Ureter (tissue), 1 donor: Measurements from ENCODE around the gene LAGE3. TPM values are rescaled to one million over a fixed set of nuclear protein-coding genes. Genes with fewer than 3 reads are reported as not detected.
"Not testable (repeated sequence)": the region's sequence is repeated elsewhere in the genome, so short reads cannot be mapped to it uniquely, and the experiment has no call there.

Source experiments
- DNase-seq: peaks from one replicate; pipeline ENCODE4 v3.0.0-alpha.2; 2020; ENCODE audit warnings: low spot score
- total RNA-seq: library from RNA; stranded (reverse); gene quantifications from one replicate; pipeline ENCODE4 v1.2.4, GENCODE V29; 2023
- donor health status: DM: yes; HTN: yes; CAD: no.

LAGE3 gene
- total RNA-seq, 1 donor from 2014 or later = 17.5 TPM

- no peak for DNase-seq
Observed at GRCh38 chrX:154502098-154502497, 23.0 kb upstream of the LAGE3 start.

DNA sequence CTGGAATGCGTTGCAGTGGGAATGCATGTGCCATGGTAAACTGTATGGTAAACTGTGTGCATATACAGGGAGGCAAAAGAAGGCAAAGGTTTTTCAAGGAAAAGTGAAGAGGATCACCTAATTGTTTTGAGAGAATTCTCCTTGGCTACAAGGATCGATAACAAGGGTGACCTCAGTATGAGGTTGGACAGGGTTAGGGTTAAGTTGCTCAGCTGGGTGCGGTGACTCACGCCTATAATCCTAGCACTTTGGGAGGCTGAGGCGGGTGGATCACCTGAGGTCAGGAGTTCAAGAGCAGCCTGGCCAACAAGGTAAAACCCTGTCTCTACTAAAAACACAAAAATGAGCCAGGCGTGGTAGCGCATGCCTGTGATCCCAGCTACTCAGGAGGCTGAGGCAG lies 22.3 kb upstream of the LAGE3 start:
- DNase-seq = not testable (repeated sequence)

DNA sequence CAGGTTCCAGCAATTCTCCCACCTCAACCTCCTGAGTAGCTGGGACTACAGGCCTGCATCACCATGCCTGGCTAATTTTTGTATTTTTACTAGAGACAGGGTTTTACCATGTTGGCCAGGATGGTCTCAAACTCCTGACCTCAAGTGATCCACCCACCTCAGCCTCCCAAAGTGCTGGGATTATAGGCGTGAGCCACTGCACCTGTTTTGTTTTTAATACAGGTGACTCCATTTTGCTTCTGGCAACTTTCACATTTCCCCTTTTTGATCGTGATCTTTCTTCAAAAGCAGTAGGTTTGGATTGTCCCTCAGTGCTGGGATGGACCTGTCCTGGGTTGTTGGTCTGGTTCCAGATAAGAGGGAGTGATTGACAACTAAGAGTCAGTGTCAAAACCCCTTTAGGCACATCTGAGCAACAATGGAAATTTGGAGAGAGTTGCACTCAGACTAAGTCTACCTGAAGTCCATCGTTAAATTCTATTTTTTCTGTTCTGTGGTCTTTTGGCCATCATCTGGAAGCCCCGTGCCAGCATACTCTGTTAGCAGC lies 17.6 kb upstream of the LAGE3 start:
- not testable (repeated sequence) for DNase-seq

GRCh38 chrX:154495472-154495922 lies 16.4 kb upstream of the LAGE3 start:
- DNase-seq = no peak

- no peak for DNase-seq
Observed at GRCh38 chrX:154494715-154495114, 15.6 kb upstream of the LAGE3 start.

GRCh38 chrX:154490414-154491083 lies 11.5 kb upstream of the LAGE3 start, which contains the start of gene SLC10A3:
SLC10A3 (minus strand) TSS chrX:154490629; CDS start chrX:154488940, 1,689 bp downstream.
- peak; percentile 93 for DNase-seq

DNA sequence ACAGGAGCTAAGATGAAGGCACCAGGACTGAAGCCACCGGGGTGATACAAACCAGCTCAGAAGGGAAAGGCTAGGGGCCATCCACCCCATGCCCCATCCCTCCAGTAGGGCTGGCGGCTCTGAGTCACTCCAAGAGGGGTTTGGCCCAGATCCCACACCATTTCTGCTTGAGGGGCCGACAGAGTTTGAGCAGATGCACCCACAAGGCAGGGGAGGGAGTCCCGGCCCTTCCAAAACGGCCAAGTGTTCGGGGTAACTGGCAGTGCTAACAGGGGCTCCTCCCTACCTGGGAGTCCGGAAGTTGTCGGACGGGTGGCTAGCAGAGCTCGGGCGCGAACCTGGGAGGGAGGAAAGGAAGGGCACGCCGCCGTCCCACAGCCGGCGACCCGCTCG lies 10.9 kb upstream of the LAGE3 start:
- DNase-seq = no peak

GRCh38 chrX:154489182-154489581 lies 10.1 kb upstream of the LAGE3 start:
- DNase-seq = no peak

DNA sequence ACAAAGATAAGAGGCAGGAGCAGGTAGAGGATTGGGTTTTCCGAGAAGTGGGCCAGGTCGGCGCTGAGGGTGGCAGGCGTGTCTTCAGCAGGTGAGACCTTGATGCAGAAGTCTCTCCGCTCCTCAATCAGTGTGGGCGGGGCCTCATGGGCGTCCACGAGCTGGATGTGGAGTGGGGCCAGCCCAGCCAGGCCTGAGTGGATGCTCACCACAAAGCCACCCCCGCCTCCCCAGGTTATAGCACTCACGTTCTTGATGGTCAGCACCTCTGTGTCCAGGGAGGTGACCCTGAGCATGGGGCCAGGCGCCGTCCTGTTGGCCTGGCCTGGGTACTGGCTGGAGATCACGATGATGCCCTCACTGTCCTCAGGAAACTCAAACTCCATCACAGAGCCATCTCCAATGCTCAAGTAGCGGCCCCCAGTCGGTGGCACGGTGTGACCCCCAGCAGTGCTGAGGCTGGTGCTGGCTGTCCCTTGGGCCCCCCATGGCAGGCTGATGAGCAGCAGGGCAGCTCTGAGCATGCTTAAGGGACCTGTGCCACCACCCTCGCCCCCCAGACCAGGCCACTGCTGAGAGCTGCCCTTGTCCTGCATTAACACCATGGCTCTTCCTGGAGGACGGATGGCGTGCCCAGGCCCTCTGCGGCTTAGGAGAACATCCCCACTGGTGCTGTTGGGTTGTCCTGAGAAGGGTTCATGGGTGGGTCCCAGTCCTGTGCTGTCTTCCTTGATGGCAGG lies 9.4 kb upstream of the LAGE3 start:
- no peak for DNase-seq

DNA sequence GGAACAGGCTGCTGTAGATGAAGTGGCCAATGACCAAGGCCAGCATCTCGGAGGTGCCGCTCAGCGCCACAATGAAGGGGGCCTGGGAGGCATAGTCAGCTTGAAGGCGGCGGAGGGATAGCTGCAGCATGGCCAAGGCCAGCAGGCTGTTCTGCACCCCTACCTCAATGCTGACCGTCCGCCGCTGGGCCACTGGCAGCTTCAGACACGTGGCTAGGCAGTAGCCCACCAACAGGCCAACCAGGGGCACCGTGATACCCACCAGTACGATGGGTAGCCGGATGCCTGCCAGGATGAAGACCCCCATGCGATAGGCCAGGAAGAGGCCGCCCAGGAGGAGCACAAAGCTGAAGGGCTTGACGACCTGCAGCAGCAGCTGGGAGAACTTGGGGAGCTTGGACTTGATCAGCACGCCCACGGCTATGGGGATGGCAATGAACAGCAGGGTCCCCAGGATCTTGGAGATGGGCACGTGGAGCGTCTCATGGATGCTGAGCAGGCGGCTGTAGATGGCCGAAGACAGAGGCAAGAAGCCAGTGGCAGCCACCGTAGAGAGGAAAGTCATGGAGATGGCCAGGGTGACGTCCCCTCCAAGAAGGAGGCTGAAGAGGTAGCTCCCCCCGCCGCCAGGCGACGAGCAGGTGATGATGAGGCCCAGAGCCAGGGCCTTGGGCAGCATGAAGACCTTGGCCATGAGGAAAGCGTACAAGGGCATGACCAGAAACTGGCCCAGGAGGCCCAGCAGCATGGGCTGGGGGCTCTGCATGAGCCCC lies 8.6 kb upstream of the LAGE3 start:
- no peak for DNase-seq

DNA sequence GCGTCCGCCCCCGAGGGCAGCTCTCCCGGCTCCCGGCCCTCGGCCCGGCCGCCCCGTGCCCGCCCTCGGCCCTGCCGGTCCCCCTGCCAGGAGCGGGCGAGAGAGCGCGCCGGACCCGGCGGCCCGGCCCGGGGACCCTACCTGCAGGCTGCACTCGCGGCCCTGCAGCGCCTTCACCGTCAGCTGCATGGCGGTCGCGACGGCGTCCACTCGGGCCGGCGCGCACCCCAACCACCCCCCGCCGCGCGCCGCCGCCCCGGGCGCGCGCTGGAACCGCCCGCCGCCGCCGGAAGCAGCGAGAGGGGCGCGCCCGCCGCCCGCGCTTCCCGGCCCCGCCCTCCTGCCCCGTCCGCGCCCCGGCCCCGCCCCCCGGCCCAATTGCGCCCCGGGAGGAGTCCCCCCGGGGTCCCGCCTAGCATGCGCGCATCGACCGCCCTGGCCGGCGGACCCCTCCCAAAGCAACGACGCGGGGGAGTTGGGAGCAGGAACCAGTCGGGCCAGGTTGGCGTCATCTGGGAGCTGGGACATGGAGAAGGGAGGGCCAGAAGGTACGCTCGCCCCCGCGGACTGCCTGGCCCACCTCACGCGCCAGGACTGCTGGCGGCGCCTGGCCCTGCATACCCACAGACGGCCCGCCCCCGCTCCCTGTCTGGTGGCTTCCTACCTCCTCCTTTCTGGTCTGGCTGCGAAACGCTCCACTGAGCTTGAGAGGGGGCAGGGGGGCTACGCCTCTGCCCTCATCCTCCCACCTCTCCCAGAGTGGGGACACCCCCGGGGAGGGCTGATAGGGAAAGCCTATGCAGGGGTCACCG lies 7.5 kb upstream of the LAGE3 start, which contains the start of gene UBL4A:
TSS of gene UBL4A (minus strand) at position 220 of the 812 bp plus-strand sequence. CDS start at position 189, 31 bp downstream.
- peak; percentile 70 for DNase-seq

DNA sequence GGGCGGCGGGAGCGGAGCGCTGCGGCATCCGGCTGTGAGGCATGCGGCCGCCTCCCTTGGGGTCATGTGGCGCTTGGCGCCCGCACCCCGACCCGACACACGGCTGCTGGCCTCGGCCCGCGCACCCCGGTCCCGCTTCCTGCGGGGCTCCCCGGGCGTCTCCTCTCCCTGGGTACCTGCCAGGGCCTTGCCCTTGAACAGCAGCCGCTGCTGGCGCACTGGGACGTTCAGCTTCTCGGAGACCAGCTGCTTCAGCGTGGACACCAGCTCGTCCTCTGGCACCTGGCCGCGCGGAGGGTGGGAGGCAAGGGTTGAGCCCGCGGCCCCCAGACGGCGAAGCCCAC lies 6.9 kb upstream of the LAGE3 start:
- DNase-seq = no peak

DNA sequence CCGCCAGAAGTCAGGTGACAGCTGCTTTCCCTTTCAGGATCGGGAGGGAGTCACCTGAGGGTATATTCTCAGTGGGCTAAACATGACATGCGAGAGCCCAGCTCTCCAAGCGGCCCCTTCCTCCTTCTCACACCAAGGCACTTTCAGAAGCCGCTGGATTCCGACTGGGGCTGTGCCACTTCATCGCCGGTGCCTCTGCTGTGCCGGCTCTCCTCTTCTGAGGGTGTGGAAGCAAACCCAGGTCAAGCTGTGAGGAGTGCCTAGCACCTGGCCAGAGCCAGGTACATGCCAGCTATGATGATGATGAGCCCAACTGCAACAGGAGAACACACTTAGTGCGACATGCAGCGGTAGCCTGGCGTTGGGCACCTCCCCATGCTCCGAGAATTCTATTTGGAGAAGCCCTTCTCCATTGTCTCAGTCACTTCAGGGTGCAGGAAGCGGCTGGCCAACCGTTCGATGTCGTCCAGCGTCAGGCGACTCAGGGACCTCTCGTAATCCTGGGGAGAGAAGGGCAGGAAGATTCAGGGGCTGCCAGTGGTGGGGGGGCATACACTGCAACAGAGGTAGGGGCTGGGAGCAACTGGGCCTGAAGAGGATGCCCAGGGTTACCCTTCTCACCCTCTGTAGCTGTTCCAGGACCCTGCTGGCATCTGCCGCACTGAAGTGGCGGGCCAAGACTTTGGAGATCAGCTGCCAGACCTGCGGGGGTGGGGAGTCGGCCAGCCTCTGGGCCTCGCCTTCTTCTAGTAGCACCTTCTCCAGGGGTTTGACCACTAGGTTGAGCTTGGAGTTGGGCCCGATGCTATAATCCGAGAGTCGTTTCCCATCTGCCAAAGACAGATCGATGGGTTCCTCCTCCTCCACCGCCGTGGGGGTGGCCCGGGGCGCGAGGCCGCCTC lies 6.3 kb upstream of the LAGE3 start:
- DNase-seq = no peak

- DNase-seq = no peak
Observed at GRCh38 chrX:154484255-154485149, 5.4 kb upstream of the LAGE3 start.

GRCh38 chrX:154483325-154483724 lies 4.2 kb upstream of the LAGE3 start:
- no peak for DNase-seq

DNA sequence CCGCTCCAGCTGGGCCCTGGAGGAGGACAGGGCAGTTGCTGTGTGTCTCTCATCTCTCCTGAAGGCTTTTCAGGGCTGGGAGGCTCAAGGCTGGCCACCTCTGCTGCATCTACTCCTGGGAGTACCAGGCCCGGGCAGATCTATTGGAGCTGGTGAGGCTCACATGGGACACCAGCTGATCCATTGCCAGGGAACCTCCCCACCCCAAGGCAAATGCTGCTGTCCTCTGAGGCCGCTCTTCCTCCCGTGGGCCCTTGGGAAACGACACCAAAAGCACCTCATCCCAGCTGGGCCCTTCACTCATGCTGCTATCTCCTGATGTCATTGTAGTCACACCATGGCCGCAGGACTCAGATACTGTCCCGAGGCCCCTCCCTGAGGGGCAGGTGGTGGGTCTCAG lies 3.7 kb upstream of the LAGE3 start:
- no peak for DNase-seq

- DNase-seq = no peak
Observed at GRCh38 chrX:154481911-154482601, 3.0 kb upstream of the LAGE3 start.

- DNase-seq = no peak
Observed at GRCh38 chrX:154481195-154481594, 2.1 kb upstream of the LAGE3 start.
